ENCODE results near the gene LBX1. TPM values are rescaled to one million over a fixed set of nuclear protein-coding genes. Genes with fewer than 3 reads are reported as not detected.

Gene LBX1
- total RNA-seq, 1 experiment from 2014 or later: 0.15 TPM

GRCh38 chr10:101234333-101234732 is 5.1 kb upstream of the LBX1 start:
- Histone ChIP-seq H3K9me3 (ENCODE audit: control insufficient read depth, insufficient read depth, low read depth, low read length) (no peaks in the 10 kb centered on the region), H3K36me3 (ENCODE audit: control insufficient read depth, insufficient read depth, low read length) (no peaks in the 10 kb centered on the region), H3K27ac (ENCODE audit: low read length) (no peak overlapping the region), H3K27me3 (ENCODE audit: control insufficient read depth, insufficient read depth, low read length) (peaks cover 15% of the 10 kb centered on the region), H3K4me1 (ENCODE audit: control insufficient read depth, insufficient read depth, low read length) (no peaks in the 10 kb centered on the region; the same call in 1 of the 2 replicates), H3K4me3 (ENCODE audit: low read depth in 2 of 2, low read length in 2 of 2) (no peak overlapping the region)
- intact Hi-C loops (cut with micrococcal nuclease; ENCODE audit: unreplicated experiment) (no loop called here), in situ Hi-C loops (cut with HindIII; ENCODE audit: low pct_unique_long_range_greater_than_20kb, low sequenced_read_pairs) (no loop called here)
- ChIA-PET CTCF (no interaction called here), POLR2A (no interaction called here)
- DNase-seq (ENCODE audit: low read depth, low spot score) (no peak), ATAC-seq (no peak)
- no TSS peak for BruUV-seq (replicated peaks)
- TF ChIP-seq CTCF (IDR thresholded peaks at IDR 0.05) (no peak), REST (IDR thresholded peaks at IDR 0.05; ENCODE audit: insufficient read depth in 1 of 2, low read depth in 2 of 2, low read length in 1 of 2) (no peak)

GRCh38 chr10:101233863-101234262 is 4.6 kb upstream of the LBX1 start:
- in situ Hi-C loops (cut with HindIII; ENCODE audit: low pct_unique_long_range_greater_than_20kb, low sequenced_read_pairs): no loop called here
- H3K4me1 ChIP-seq (ENCODE audit: control insufficient read depth, insufficient read depth, low read length): no peaks in the 10 kb centered on the region; the same call in 1 of the 2 replicates
- BruUV-seq (replicated peaks): no TSS peak
- ChIA-PET CTCF (no interaction called here), POLR2A (no interaction called here)
- no peaks in the 10 kb centered on the region for H3K36me3 ChIP-seq (ENCODE audit: control insufficient read depth, insufficient read depth, low read length)
- intact Hi-C loops (cut with micrococcal nuclease; ENCODE audit: unreplicated experiment): no loop called here
- H3K27me3 ChIP-seq (ENCODE audit: control insufficient read depth, insufficient read depth, low read length): peaks cover 18% of the 10 kb centered on the region
- DNase-seq (ENCODE audit: low read depth, low spot score) (no peak), ATAC-seq (no peak)
- no peak for TF ChIP-seq REST (IDR thresholded peaks at IDR 0.05; ENCODE audit: insufficient read depth in 1 of 2, low read depth in 2 of 2, low read length in 1 of 2)
- TF ChIP-seq POLR2AphosphoS5 (IDR thresholded peaks at IDR 0.05; ENCODE audit: low read depth, low read length): no peak
- no peak for TF ChIP-seq CTCF (IDR thresholded peaks at IDR 0.05)
- TF ChIP-seq SIN3A (IDR thresholded peaks at IDR 0.05; ENCODE audit: borderline replicate concordance, insufficient read depth, low read depth, low read length): no peak
- no peak for TF ChIP-seq TCF7L2 (IDR thresholded peaks at IDR 0.05; ENCODE audit: low read depth, low read length)
- H3K4me3 ChIP-seq (ENCODE audit: low read depth in 2 of 2, low read length in 2 of 2): no peak overlapping the region
- no peaks in the 10 kb centered on the region for H3K9me3 ChIP-seq (ENCODE audit: control insufficient read depth, insufficient read depth, low read depth, low read length)
- no peak overlapping the region for H3K27ac ChIP-seq (ENCODE audit: low read length)
